Thyroid gland (tissue), 4 donors: Measurements from ENCODE around the gene GPANK1.

ENCODE experiments used
- CTCF ChIP-seq, 6 experiments: fragments of 200-600 bp in 3 of 6; fragments of 450-650 bp in 3 of 6; sonication (generic) in 3 of 6; IDR thresholded peaks; one replicate each; pipeline ENCODE4 v1.5.1; 2016 to 2019; ENCODE audit warnings: antibody characterized with exemption in 6 of 6, mild to moderate bottlenecking in 2 of 6, inconsistent platforms in 1 of 6, moderate library complexity in 1 of 6
- POLR2A ChIP-seq, 2 donors: fragments of 450-650 bp; IDR thresholded peaks; one replicate each; pipeline ENCODE4 v1.6.1; 2017; ENCODE audit warnings: antibody characterized with exemption in 2 of 2, mild to moderate bottlenecking in 2 of 2, moderate library complexity in 1 of 2

- TF ChIP-seq CTCF (IDR thresholded peaks at IDR 0.05) (no peak), POLR2A (IDR thresholded peaks at IDR 0.05) (no peak)
Measured at GRCh38 chr6:31706599-31706998, 41.8 kb upstream of the GPANK1 start, which contains the start of gene LY6G6F.
